Urothelium cell line (cell line): Measurements from ENCODE around the gene MATN3.
A peak's percentile ranks its signal among the peaks of the same experiment; 100 is the strongest.

Experiments
- DNase-seq: peaks from one replicate; pipeline ENCODE4 v3.0.0; 2011; ENCODE audit warnings: low spot score, mixed read lengths
- FAIRE-seq: peaks from 2 replicates; lab custom pipeline; 2011; peaks lifted over from hg19 to GRCh38; lab: Jason Lieb, UNC

The MATN3 gene

GRCh38 chr2:20037660-20038059 lies 25.2 kb upstream of the MATN3 start:
- DNase-seq (no peak), FAIRE-seq (no peak)

DNA sequence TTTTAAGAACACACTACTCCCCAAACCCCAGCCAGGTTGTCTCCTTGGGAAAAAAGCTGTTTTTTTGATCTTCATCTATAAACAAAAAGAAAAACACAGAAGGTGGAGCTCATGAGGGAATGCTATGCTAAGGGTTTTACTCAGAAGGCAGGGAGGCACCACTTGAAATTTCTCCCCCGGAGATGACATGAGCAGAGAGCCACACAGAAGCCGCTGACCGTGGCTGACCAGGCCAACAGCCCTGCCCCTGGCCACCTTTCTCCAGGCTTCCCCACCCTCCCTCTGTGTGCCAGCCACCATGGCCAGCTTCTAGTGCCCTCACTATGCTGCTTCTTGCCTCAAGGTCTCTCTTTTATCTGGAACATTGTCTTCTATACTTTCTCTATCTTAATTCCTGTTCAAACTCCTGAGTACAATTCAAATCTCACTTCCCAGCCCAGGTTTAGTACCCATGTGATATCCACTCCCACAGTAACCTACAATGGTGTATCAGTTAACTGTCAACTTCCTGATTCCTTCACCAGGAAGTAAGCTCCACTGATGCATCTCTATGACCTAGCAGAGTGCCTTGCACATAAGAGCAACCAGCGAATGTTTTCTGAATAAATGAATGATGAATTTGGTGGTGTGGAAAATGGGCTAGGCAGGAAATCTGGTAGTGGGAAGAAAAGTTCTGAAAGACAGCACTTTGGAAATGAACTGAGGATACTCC lies 23.6 kb upstream of the MATN3 start:
- FAIRE-seq = no peak

GRCh38 chr2:20034821-20035220 lies 22.4 kb upstream of the MATN3 start:
- DNase-seq (no peak), FAIRE-seq (no peak)

More for the DNA sequence above, 23.6 kb upstream of the MATN3 start:
- no peak for DNase-seq

- FAIRE-seq = no peak
- no peak for DNase-seq
These were observed 21.8 kb upstream of the MATN3 start for GRCh38 chr2:20034218-20034617.

- DNase-seq = no peak
- FAIRE-seq = no peak
These were observed 20.9 kb upstream of the MATN3 start for GRCh38 chr2:20033322-20033721.

GRCh38 chr2:20030224-20030623 lies 17.8 kb upstream of the MATN3 start:
- DNase-seq (no peak), FAIRE-seq (no peak)

DNA sequence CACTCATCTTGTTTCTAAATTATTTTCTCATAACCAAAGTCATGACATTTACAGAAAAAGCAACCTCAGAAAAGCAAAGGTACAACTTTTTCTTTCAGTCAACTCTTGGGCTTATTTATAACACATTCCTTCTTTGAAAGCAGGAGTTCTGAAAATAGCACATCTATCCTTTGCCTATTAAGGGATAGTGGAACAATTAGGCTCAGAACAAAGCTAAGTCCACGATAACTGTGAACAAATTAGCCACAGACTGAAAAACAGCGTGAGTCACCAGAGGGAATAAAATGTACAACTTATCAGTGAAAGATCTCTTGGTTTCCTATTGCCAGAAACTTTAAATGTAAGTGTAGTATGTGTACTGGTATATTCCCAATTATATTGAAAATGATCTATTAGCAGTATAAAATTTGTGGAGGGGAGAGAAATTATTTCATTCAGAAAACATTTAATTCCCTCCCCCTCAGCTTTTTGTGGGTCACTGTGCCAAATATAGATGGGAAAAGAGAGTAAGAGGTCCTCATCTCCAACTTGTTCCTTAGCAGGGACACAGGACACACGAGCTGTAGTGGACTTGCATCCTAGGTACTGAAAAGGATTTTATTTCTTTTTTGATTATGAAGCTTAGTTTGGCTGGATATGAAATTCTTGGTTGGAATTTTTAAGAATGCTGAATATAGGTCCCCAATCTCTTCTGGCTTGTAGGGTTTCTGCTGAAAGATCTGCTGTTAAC lies 15.4 kb upstream of the MATN3 start:
- no peak for DNase-seq

GRCh38 chr2:20027260-20027677 lies 14.8 kb upstream of the MATN3 start:
- FAIRE-seq (no peak), DNase-seq (no peak)

More for the DNA sequence above, 15.4 kb upstream of the MATN3 start:
- no peak for FAIRE-seq

DNA sequence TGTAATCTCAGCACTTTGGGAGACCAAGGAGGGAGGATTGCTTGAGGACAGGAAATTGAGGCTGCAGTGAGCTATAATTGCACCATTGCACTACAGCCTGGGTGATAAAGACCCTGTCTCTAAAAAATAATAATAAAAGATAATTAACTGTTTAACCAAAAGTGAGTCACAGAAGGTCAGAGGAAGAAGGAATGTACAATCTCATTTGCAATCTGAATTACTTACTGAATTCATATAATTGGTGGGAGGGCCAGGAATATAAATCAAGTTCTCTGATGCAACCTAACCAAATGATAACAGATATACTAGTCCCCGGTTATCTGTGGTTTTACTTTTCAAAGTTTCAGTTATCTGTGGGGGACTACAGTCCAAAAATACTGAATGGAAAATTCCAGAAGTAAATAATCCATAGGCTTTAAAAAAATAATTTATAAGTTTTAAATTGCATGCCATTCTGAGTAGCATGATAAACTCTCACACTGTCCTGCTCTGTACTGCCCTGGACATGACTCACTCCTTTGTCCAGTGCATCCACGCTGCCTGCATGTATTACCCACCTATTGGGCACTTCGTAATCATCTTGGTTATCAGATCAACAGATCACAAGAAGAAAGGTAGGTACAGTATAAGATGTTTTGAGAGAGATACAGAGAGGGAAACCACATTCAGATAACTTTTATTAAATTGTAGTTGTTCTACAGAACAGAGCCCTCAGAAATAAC lies 12.8 kb upstream of the MATN3 start:
- no peak for DNase-seq

DNA sequence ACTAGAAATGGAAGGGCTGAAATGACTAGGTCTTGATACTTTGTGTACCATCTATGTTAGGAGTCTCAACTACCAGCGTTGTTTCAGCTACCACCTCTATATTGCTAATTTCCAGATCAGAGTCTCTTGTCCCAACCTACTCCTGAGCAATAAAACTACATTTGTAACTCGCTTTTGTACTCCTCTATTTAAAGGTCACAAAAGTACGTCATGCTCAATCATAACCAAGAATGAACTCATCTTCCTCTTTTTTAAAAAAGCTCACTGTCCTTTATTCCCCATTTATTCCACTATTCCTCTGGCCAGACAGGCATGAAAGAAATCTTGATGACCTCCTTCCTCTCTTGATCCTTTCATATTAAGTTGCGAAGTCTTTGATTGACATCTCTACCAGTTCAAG lies 11.2 kb upstream of the MATN3 start:
- FAIRE-seq (no peak), DNase-seq (no peak)

More for the DNA sequence above, 12.8 kb upstream of the MATN3 start:
- FAIRE-seq = no peak

- FAIRE-seq = no peak
- no peak for DNase-seq
These were observed 9.0 kb upstream of the MATN3 start for GRCh38 chr2:20021405-20022009.

- FAIRE-seq (no peak), DNase-seq (no peak)
These were observed 7.3 kb upstream of the MATN3 start for GRCh38 chr2:20019747-20020146.

DNA sequence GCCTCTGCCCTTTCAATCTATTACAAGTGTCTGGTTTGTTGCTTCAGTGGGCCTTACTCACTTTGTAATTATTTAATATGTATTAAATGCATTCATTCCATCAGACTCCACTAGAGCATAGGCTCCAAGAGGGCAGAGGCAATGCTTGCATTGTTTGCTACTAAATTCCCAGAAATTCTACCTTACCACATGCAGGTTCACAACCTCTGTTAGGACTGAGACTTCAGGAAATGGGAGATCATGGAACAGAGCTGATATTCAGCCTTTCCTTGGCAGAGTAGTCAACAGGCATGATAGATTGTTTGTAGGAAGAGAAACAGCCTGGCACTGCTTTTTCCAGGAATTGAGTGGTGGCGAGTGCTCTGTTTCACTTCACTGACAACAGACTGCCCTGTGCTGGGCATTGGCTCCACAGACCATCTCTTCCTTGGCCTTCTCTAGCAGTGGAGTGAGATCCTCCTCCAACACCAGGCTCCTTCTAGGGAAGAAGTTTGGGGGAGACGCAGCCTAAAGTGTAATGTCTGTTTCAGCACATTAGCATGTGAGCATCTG lies 6.2 kb upstream of the MATN3 start:
- no peak for DNase-seq
- FAIRE-seq = no peak

DNA sequence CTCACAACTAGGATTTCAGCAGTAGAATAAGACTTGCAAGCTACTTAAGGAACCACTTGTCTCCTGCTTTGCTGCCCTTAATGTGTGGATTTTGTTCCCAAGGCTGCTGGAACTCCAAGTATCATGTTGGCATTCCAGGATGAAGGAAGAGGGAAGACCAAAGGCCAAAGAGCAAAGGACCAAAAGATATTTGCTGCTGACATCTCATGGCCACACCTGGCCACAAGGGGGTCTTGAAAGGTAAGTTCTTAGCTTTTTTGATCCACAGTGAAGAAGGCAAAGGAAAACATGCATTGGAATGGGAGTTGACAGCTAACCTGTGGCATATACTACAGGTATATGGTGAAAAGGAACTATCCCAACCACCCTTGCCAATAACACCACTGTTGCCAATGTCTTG lies 3.9 kb upstream of the MATN3 start:
- FAIRE-seq (no peak), DNase-seq (no peak)

DNA sequence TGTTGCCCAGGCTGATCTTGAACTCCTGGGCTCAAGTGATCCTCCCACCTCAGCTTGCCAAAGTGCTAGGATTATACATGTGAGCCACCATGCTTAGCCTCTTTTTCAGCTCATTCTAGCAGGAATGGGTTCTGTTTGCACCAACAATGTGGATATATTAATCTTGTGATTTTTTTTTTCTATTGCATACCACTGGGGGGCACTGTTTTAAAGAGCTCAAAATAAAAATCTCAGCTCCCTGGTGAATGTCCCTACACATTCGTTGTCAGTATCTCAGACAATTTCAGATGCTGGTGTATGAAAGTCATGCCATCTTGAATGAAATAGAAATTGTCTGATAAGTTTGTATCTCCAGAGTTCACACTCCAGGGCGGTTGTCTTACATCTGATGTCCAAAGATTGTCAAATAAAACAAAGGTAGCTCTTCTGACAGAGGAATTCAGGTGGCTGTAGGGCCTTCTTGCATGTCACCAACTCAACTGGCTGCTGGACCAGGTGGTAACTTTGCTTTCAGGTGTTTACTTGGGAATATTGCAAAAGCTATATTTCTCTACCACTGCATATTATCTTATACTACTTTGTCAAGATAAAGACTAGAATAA lies 3.1 kb upstream of the MATN3 start:
- FAIRE-seq (no peak), DNase-seq (peak; percentile 59)

- no peak for FAIRE-seq
- no peak for DNase-seq
These were observed 820 bp upstream of the MATN3 start for GRCh38 chr2:20013126-20013849.

- FAIRE-seq (no peak), DNase-seq (peak; percentile 29)
These were observed 511 bp downstream of the MATN3 start for GRCh38 chr2:20012032-20012281.

GRCh38 chr2:20011276-20012031 lies 1.0 kb downstream of the MATN3 start:
- DNase-seq (no peak), FAIRE-seq (no peak)

- DNase-seq = no peak
- FAIRE-seq = no peak
These were observed 3.8 kb downstream of the MATN3 start for GRCh38 chr2:20008703-20009102.
